B cell (primary cell): ENCODE data around the gene KIAA0586. TPM values are rescaled to one million over a fixed set of nuclear protein-coding genes. Genes with fewer than 3 reads are reported as not detected.

Experiments used
- ATAC-seq: fragments of 200-7000 bp; cut with Tn5 transposase; one replicate; pipeline ENCODE4 v1.10.0; 2021; ENCODE audit warnings: low read depth, mild to moderate bottlenecking, moderate number of reproducible peaks, moderate library complexity
- CTCF ChIA-PET: fragments of 350-600 bp; sonication (Branson Sonifier 250); formaldehyde crosslinking; loops from one replicate; lab custom pipeline; 2021; ENCODE audit warnings: antibody characterized with exemption, inconsistent platforms; lab: Charles Lee
- POLR2A ChIA-PET: fragments of 350-600 bp; sonication (Branson Sonifier 250); formaldehyde crosslinking; loops from one replicate; lab custom pipeline; 2021; ENCODE audit warnings: antibody characterized with exemption; lab: Charles Lee
- DNase-seq: peaks from one replicate; pipeline ENCODE4 v3.0.0; 2013
- H2AFZ ChIP-seq: 2 replicates; pipeline ENCODE4 v1.6.1; 2012; ENCODE audit warnings: mild to moderate bottlenecking, low read depth, low read length; ENCODE audit not compliant: insufficient read depth, poor library complexity, severe bottlenecking
- H3K27ac ChIP-seq, 2 donors: 1 replicate in 1 of 2; 2 replicates in 1 of 2; pipeline ENCODE4 v1.5.1; 2012 to 2013; ENCODE audit warnings: low read length in 2 of 2, mild to moderate bottlenecking in 2 of 2, moderate library complexity in 1 of 2
- H3K27me3 ChIP-seq, 4 experiments: fragments of 200-600 bp in 1 of 4; sonication (generic) in 1 of 4; replicated peaks in 1 of 4; 1 replicate in 2 of 4; 2 replicates in 2 of 4; pipeline versions ENCODE4 v1.6.1 to v1.7.0; 2013 to 2016; ENCODE audit warnings: low read length in 3 of 4, mild to moderate bottlenecking in 2 of 4, mixed read lengths in 1 of 4, moderate library complexity in 1 of 4; ENCODE audit not compliant: insufficient read depth in 4 of 4, control insufficient read depth in 3 of 4; ENCODE audit errors: control extremely low read depth in 1 of 4
- H3K36me3 ChIP-seq, 2 experiments: replicated peaks in 1 of 2; 1 replicate in 1 of 2; 2 replicates in 1 of 2; pipeline versions ENCODE4 v1.6.1 to v1.7.1; 2013; ENCODE audit warnings: low read length in 1 of 2; ENCODE audit not compliant: insufficient read depth in 2 of 2, control insufficient read depth in 1 of 2; ENCODE audit errors: control extremely low read depth in 1 of 2, extremely low read depth in 1 of 2
- H3K4me1 ChIP-seq, 2 donors: fragments of 200-600 bp in 1 of 2; sonication (generic) in 1 of 2; 1 replicate in 1 of 2; 2 replicates in 1 of 2; pipeline versions ENCODE4 v1.5.1 to v1.6.1; 2013 to 2017; ENCODE audit warnings: low read length in 2 of 2; ENCODE audit not compliant: control insufficient read depth in 2 of 2, insufficient read depth in 2 of 2
- H3K4me2 ChIP-seq: replicated peaks from 2 replicates; pipeline ENCODE3; 2012; ENCODE audit warnings: mild to moderate bottlenecking, low read depth, low read length; ENCODE audit not compliant: poor library complexity, severe bottlenecking
- H3K4me3 ChIP-seq, 5 experiments: fragments of 200-600 bp in 1 of 5; sonication (generic) in 1 of 5; 1 replicate in 3 of 5; 2 replicates in 2 of 5; pipeline versions ENCODE4 v1.5.1 to v1.7.0; 2011 to 2016; ENCODE audit warnings: low read length in 4 of 5, mild to moderate bottlenecking in 4 of 5, low read depth in 2 of 5, control low read depth in 1 of 5, moderate library complexity in 1 of 5; ENCODE audit not compliant: insufficient read depth in 1 of 5; ENCODE audit errors: control extremely low read depth in 1 of 5, extremely low read depth in 1 of 5
- H3K79me2 ChIP-seq: fragments of 200-600 bp; sonication (generic); one replicate; pipeline ENCODE4 v1.6.0; 2016; ENCODE audit warnings: low read length; ENCODE audit not compliant: control insufficient read depth, insufficient read depth
- H3K9ac ChIP-seq: fragments of 200-600 bp; sonication (generic); 2 replicates; pipeline ENCODE4 v1.6.1; 2017; ENCODE audit warnings: mild to moderate bottlenecking, low read length, moderate library complexity
- H3K9me3 ChIP-seq, 3 donors: one replicate each; pipeline versions ENCODE4 v1.6.1 to v1.7.1; 2013; ENCODE audit warnings: low read length in 2 of 3; ENCODE audit not compliant: control insufficient read depth in 2 of 3, insufficient read depth in 1 of 3; ENCODE audit errors: control extremely low read depth in 1 of 3
- H4K20me1 ChIP-seq: 2 replicates; pipeline ENCODE4 v1.6.0; 2012; ENCODE audit warnings: mild to moderate bottlenecking, low read length; ENCODE audit not compliant: insufficient read depth, control insufficient read depth, poor library complexity, severe bottlenecking
- H3K27ac Mint-ChIP-seq: one replicate; pipeline ENCODE4 v1.8.0; 2021; ENCODE audit warnings: mixed read lengths
- H3K27me3 Mint-ChIP-seq: one replicate; pipeline ENCODE4 v1.8.0; 2021; ENCODE audit warnings: mixed read lengths
- H3K4me1 Mint-ChIP-seq: one replicate; pipeline ENCODE4 v1.8.0; 2021; ENCODE audit warnings: mixed read lengths
- H3K4me3 Mint-ChIP-seq: one replicate; pipeline ENCODE4 v1.8.0; 2021; ENCODE audit warnings: mixed read lengths
- H3K9me3 Mint-ChIP-seq: one replicate; pipeline ENCODE4 v1.8.0; 2022; ENCODE audit warnings: mixed read lengths; ENCODE audit not compliant: insufficient read depth
- CTCF ChIP-seq: fragments of 200-600 bp; IDR thresholded peaks from one replicate; pipeline ENCODE4 v1.8.0; 2022; ENCODE audit warnings: antibody characterized with exemption, mild to moderate bottlenecking
- EZH2 ChIP-seq: IDR thresholded peaks from 2 replicates; pipeline ENCODE4 v1.6.1; 2012; ENCODE audit warnings: borderline replicate concordance, low read depth, mild to moderate bottlenecking, moderate library complexity, low read length; ENCODE audit not compliant: insufficient read depth, poor library complexity, severe bottlenecking
- WGBS: methylation state at CpG from one replicate; pipeline ENCODE4 v1.1.5; 2013; ENCODE audit warnings: missing lambda C conversion rate; ENCODE audit not compliant: insufficient coverage; 5-methylcytosine and 5-hydroxymethylcytosine counted together
- intact Hi-C: fragments of 100-400 bp; cut with micrococcal nuclease; formaldehyde crosslinking; loops from one replicate; pipeline ENCODE4 v1.10.0; 2022
- polyA plus RNA-seq: library from polyadenylated mRNA; depleted of rRNA; stranded (reverse); fragments of >200 nt; gene quantifications from 2 replicates; pipeline ENCODE4 v1.2.3, GENCODE V29; 2012
- total RNA-seq, 2 donors: library from RNA; stranded (reverse); fragments of 120-200 nt in 1 of 2; gene quantifications; 1 replicate in 1 of 2; 2 replicates in 1 of 2; pipeline versions ENCODE4 v1.2.3 to v1.2.4, GENCODE V29; 2013 to 2022

The KIAA0586 gene
- total and polyA plus RNA-seq, 2 donors (not counting 1 experiment from before 2014, with no cell fraction given) = 12.2 to 27.5 TPM

DNA sequence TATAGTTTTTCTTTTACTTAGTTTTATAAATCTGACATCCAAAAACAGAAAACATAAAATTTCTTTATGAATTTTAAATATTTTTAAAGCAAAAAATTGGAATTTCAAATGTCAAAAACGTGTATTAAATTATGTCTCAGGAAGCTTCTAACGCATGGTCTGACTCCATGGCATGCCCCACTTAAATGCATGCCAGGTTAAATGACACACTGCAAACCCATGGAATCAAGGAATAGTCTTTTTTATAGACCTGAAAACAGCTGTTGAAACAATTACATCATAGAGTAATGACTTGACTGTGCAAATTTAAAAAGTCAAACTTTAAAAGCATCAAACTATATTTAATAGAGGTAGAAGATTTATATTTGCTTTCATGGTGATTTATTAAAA lies 114.1 kb downstream of the KIAA0586 start:
- H3K79me2 ChIP-seq = no peaks in the 10 kb centered on the region
- peaks cover 2% of the 10 kb centered on the region for H3K9me3 Mint-ChIP-seq
- no peaks in the 10 kb centered on the region for H3K9me3 ChIP-seq
- no peak for ATAC-seq
- TF ChIP-seq CTCF (no peak), EZH2 (no peak)
- H3K4me1 ChIP-seq = no peaks in the 10 kb centered on the region
- peaks cover 2 to 4% of the 10 kb centered on the region in 2 experiments for H3K36me3 ChIP-seq
- no peak overlapping the region for H3K4me3 Mint-ChIP-seq
- no peak overlapping the region for H3K4me2 ChIP-seq
- H2AFZ ChIP-seq = no peak overlapping the region
- H3K27ac ChIP-seq = no peak overlapping the region
- no peaks in the 10 kb centered on the region for H3K27me3 Mint-ChIP-seq
- no peak overlapping the region for H3K27ac Mint-ChIP-seq
- H4K20me1 ChIP-seq = no peaks in the 10 kb centered on the region
- H3K27me3 ChIP-seq = no peaks in the 10 kb centered on the region
- DNase-seq = no peak
- intact Hi-C loops = no loop called here
- no CpG with 5 or more reads among the region's 2 CpGs for WGBS
- H3K4me1 Mint-ChIP-seq = no peaks in the 10 kb centered on the region
- ChIA-PET CTCF (interaction anchor here (1.0 kb wide), 1 partner anchor 40 kb away, joined by 4 read pairs; no protein-coding TSS in a partner anchor), POLR2A (no interaction called here)
- H3K9ac ChIP-seq = no peak overlapping the region
- H3K4me3 ChIP-seq = no peak overlapping the region

GRCh38 chr14:58543253-58543652 lies 115.7 kb downstream of the KIAA0586 start:
- Histone ChIP-seq H3K36me3 (peaks cover 4% of the 10 kb centered on the region in 2 experiments), H3K27me3 (no peaks in the 10 kb centered on the region), H2AFZ (no peak overlapping the region), H4K20me1 (no peaks in the 10 kb centered on the region), H3K4me3 (no peak overlapping the region), H3K4me2 (no peak overlapping the region), H3K4me1 (no peaks in the 10 kb centered on the region), H3K79me2 (no peaks in the 10 kb centered on the region), H3K9me3 (no peaks in the 10 kb centered on the region), H3K9ac (no peak overlapping the region), H3K27ac (no peak overlapping the region)
- TF ChIP-seq CTCF = no peak
- no peak for TF ChIP-seq EZH2
- DNase-seq (no peak), ATAC-seq (no peak)
- CTCF ChIA-PET = no interaction called here
- Mint-ChIP-seq H3K4me1 (no peaks in the 10 kb centered on the region), H3K27me3 (no peaks in the 10 kb centered on the region), H3K27ac (no peak overlapping the region), H3K9me3 (peaks cover 2% of the 10 kb centered on the region), H3K4me3 (no peak overlapping the region)
- WGBS = no CpG with 5 or more reads among the region's 1 CpG
- POLR2A ChIA-PET = no interaction called here
- intact Hi-C loops = no loop called here
